Jurkat, Clone E6-1 (cell line): Measurements from ENCODE around the gene AIP. TPM values are rescaled to one million over a fixed set of nuclear protein-coding genes. Genes with fewer than 3 reads are reported as not detected.
A peak's percentile ranks its signal among the peaks of the same experiment; 100 is the strongest.

Experiments used
- DNase-seq: peaks from one replicate; pipeline ENCODE4 v3.0.0-alpha.2; 2011; ENCODE audit warnings: low read depth, low spot score
- H3K4me3 ChIP-seq: 2 replicates; pipeline ENCODE4 v1.5.1; 2011; ENCODE audit warnings: mild to moderate bottlenecking, low read length, control low read depth, moderate library complexity
- polyA plus RNA-seq: library from polyadenylated mRNA; unstranded; fragments of >200 nt; gene quantifications from one replicate; pipeline ENCODE4 v1.2.1, GENCODE V29; 2012; ENCODE audit warnings: missing spikeins; ENCODE audit not compliant: insufficient read length, insufficient read depth

Gene AIP
- polyA plus RNA-seq: 225 TPM

GRCh38 chr11:67482827-67483798 lies at the start of gene AIP:
Gene AIP, plus strand, starts transcription at chr11:67483026. Its CDS starts 133 bp downstream, at chr11:67483159.
- peak within 1 kb of the TSS; percentile 84 for H3K4me3 ChIP-seq
- DNase-seq: peak; percentile 99

- no peak for DNase-seq
- H3K4me3 ChIP-seq: no peak overlapping the region
These were observed 49.1 kb upstream of the AIP start for GRCh38 chr11:67433536-67434394.

GRCh38 chr11:67434395-67434881 lies 48.4 kb upstream of the AIP start:
- H3K4me3 ChIP-seq: no peak overlapping the region
- DNase-seq: no peak

DNA sequence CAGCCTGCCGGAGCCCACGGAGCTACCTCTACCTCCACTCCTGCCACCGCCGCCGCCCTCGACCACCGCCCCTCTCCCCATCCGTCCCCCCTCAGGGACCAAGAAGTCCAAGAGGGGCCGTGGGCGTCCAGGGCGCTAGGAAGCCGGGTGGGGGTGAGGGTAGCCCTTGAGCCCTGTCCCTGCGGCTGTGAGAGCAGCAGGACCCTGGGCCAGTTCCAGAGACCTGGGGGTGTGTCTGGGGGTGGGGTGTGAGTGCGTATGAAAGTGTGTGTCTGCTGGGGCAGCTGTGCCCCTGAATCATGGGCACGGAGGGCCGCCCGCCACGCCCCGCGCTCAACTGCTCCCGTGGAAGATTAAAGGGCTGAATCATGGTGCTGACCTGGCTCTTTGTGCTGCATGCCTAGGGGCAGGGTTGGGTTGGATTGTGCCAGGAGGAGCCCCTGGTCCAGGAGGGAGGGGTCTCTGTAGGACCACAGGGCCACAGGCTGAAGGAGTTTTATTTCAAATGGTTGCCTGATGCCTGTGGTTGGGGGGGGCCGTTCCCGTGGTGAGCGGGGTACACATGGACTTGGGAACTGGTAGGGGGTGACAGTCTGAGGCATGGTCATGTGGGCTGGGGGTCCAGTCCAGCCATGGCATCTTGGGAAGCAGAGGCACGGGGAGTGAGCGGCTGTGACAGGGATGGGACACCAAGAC lies 47.6 kb upstream of the AIP start:
- H3K4me3 ChIP-seq: no peak overlapping the region
- no peak for DNase-seq

DNA sequence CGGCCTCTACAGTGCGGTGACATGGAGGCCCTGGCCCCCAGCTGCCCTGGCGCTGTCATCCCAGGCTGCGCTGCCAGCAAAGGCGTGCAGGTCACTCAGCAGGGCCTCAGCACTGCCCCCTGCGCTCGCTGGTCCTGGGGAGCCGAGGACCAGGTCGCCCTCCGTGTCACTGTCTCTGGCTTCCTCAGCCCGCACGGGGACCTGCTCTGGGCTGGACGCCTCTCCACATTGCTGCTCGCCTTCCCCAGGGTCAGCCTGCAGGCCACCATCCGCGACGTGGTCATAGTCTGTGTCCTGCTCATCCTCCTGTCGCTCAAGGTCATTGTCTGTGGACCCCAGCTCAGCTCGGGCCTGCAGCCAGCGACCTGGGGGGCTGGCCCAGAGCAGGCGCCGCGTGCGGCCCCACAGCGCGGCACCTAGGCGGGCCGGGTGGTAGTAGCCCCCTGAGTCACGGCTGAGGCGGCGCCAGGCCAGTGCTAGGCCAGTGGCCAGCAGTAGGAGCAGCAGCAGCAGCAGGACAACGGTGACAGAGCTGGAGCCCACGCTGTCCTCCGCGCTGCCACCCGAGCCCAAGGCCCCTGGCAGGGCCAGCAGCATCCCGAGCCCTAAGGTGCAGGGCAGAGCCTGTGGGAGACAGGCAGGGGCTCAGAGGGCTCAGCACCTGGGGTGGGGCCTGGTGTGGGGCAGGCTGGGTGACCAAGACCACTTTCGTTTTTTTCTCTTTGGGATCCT lies 46.9 kb upstream of the AIP start:
- no peak for DNase-seq
- peak overlapping the region; percentile 93 for H3K4me3 ChIP-seq

GRCh38 chr11:67436459-67437081 lies 46.3 kb upstream of the AIP start:
- peak overlapping the region; percentile 93 for H3K4me3 ChIP-seq
- DNase-seq: peak; percentile 71

GRCh38 chr11:67437082-67437808 lies 45.6 kb upstream of the AIP start, which contains the start of gene PTPRCAP:
Gene PTPRCAP, minus strand, starts transcription at chr11:67437682. Its CDS starts 63 bp downstream, at chr11:67437619.
- peak; percentile 80 for DNase-seq
- H3K4me3 ChIP-seq: peak within 1 kb of the TSS; percentile 93

GRCh38 chr11:67437809-67438157 lies 45.0 kb upstream of the AIP start:
- DNase-seq: no peak
- H3K4me3 ChIP-seq: peak overlapping the region; percentile 93

DNA sequence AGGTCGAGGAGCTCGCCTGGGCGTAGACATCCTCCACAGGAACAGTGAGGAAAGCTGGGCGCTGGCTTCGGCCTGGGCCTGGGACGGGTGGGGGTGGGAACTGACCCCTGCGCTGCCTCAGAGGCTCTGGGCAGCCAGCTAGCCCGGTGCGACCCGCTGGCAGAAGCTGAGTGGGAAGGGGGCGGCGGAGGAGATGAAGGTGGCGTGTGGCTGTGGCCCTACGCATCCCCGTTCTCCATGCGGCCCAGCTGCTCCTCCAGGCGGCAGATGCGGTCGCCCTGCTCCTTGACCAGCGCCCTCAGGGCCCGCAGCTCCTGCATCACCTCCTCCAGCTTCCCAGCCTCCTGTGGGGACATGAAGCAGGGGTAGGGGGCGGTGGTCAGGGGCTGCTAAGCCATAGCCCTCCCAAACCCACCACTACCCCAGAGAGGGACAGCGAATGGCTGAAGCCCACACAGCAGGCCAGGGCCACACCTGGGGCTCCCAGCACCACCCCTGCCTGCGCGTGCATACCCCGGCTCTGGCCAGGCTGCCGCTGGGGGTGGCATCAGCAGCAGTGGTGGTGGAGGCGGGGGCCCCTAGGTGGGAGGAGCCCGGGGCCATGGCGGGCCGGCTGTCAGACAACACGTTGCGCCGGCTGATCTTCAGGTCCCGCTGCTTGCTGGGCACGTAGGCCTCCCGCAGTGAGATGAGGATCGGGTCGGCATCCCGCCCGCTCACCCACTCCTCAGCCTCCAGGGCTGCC lies 44.5 kb upstream of the AIP start:
- peak; percentile 49 for DNase-seq
- peak overlapping the region; percentile 93 for H3K4me3 ChIP-seq

DNA sequence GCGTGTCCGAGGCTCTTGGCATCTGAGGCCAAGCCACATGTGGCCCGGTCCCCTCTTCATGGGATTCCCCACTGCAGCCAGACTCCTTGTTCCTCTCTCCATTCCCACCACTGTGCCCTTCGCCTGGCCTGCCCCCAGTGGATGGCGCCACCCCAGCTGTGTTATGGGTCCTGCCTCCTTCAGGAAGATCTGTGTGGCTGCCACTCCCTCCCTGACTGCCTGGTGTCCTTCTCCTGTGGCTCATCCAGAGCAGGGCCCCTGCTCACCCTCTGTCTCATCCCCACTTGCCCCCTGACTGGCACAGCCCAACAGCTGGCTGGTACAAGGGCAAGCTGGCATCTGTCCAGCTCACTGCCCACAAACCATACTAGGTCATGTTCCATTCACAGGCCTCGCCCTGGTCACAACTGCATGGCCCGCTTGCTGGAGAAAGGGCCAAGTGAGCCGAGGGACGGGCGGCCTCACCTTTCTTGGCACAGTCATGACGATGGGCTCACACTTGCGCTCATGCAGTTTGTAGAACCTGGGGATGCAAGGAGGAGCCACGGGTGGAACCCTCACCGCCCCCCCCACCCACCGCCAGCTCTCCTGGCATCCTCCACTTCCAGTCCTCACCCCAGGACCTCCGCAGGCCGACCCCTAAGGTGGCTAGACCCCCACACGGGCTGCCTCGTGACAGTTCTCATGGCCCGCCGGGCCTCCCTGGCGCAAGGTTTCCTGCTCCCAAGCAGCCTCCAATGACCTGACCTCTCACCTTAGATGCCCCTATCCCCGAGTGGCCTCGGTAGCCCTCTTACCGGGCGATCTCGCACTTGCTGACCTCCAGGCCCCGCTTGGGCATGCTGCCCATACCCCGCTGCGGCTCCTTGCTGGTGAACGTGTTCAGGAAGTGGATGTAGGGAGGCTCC lies 43.3 kb upstream of the AIP start:
- DNase-seq: peak; percentile 32
- H3K4me3 ChIP-seq: peak overlapping the region; percentile 93

DNA sequence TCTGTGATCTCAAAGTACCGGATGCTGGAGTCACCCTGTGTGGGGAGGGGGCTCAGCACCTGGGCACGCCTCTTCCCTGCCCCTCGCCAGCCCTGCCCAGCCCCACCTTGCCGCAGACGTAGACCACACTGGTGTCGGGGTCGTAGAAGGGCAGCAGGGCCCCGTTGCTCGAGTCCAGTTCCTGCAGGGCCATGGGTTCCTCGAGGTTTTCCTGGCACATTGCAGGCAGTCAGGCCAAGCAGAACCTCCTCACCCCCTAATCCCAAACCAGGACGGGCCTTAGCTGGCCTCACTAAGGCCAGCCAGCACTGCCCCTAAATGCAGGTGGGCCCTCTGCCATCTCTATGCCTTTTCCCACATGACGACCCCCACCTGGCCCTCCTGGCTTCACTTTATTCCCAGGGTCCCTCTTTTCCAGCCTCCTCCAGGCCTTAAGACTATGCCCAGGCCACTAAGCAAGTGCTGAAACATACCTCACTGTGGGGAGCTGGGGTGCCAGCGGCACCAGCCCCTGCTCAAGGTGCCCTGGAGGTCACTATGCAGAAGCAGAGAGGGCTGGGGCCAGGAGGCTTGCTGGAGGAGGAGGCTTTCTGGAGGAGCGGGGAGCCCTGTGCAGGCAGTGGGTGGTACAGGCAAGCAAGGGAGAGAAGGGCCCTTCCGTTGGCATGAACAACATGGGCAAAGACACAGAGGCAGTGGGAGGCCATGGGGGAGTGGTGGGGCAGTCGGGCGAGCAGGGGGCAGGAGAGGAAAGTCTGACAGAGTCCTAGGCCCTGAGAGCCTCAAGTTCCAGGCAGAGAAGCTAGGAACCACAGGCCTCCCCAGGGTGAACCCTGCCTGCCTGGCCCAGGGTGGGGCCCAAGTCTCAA lies 42.4 kb upstream of the AIP start:
- no peak for DNase-seq
- peak overlapping the region; percentile 93 for H3K4me3 ChIP-seq

DNA sequence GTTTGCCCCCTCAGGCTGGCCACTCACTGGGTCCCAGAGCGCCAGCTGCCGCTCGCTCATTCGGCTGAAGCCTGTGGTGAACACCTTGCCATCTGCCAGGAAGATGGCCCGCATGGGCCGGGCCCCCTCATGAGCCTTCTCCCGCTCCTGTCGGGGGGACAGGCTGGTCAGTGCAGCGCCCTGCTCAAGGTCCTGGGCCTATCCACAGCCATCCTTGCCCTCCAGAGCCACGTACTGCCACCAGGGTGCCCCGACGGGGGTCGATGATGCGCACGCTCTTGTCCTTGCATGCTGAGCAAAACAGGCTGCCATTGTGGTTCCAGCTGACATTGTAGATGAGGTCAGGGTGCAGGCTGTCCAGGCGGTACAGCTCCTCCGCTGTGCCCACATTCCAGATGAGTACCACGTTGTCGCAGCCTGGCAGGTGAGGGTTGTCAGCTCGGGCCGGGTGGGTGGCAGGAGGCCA lies 41.7 kb upstream of the AIP start:
- no peak for DNase-seq
- no peak overlapping the region for H3K4me3 ChIP-seq

DNA sequence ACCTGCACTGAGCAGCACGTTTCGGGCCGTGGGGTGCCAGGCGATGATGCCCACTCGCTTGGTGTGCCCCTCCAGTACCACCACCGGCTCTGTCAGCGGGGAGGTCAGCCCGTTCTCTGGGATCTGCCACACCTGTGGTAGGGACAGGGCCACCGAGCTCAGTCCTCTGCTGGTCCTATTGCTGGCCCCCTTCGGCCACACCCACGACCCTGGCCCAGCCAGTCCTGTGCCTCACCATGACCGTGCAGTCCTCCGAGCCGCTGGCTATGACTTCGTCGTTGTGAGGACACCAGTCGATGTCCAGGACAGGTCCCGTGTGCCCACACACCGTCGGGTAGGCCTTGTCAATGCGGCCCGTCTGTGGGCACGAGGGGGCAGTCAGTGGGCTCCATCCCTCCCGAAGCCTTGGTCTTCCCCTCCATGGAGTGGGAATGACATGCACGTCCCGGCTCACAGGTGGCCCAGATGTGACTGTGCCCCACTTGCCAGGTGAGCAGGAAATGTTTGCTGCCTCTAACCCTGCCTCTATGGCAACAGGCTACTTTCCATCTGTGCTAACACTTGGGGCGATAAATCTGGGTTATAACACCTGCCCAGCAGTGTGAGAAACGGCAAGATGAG lies 41.0 kb upstream of the AIP start:
- H3K4me3 ChIP-seq: no peak overlapping the region
- no peak for DNase-seq
